ENCODE data around the gene LRRC14B.
"Not testable (repeated sequence)": the region's sequence is repeated elsewhere in the genome, so short reads cannot be mapped to it uniquely, and the experiment has no call there.

DNA sequence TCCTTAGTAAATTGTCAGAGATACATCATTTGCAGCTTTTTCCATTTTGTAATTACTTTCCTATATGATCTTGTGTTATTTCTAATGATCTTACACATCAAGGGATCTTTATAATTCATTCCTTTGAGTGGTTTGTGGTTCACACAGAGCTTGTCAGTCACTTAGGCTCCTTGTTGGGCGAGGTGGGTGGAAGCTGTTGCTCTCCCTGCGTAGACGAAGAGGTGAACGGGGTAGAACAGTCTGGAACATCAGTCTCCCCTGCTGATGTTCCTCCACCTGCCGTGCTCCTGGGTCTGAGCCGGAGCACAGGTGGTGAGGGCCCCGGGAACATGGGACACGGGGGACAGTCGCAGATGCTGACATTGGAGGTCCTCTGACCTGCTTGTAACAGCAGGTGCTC, 44.2 kb downstream of the LRRC14B start:
- TF ChIP-seq POLR2A, POLR2AphosphoS5 (IDR thresholded peaks at IDR 0.05; ENCODE audit: low read depth, low read length): not testable (repeated sequence)
